OCI-LY7 (cell line): ENCODE results near the gene AGBL4.

Source experiments
- CTCF ChIP-seq: fragments of 200-600 bp; sonication (generic); conservative IDR thresholded peaks from 2 replicates; pipeline ENCODE4 v1.5.1; 2014; ENCODE audit warnings: mild to moderate bottlenecking, antibody characterized with exemption, low read length, moderate library complexity, mixed read lengths
- EZH2phosphoT487 ChIP-seq: fragments of 200-600 bp; sonication (generic); IDR thresholded peaks from 2 replicates; pipeline ENCODE4 v1.6.1; 2018; ENCODE audit warnings: low read depth, borderline replicate concordance, mild to moderate bottlenecking, mixed run types, antibody characterized with exemption, low read length, moderate library complexity, mixed read lengths

GRCh38 chr1:48693674-48694320 lies 1330.0 kb downstream of the AGBL4 start:
- TF ChIP-seq CTCF (no peak), EZH2phosphoT487 (no peak)
